ENCODE measurements around the gene NLE1. TPM values are rescaled to one million over a fixed set of nuclear protein-coding genes. Genes with fewer than 3 reads are reported as not detected.
"Not testable (repeated sequence)": the region's sequence is repeated elsewhere in the genome, so short reads cannot be mapped to it uniquely, and the experiment has no call there.

The NLE1 gene
- total RNA-seq, 1 donor from 2014 or later = 23.8 TPM

- H3K9me3 Mint-ChIP-seq = peaks cover 3% of the 10 kb centered on the region
- no peaks in the 10 kb centered on the region for H3K4me1 Mint-ChIP-seq
- no peak overlapping the region for H3K27ac Mint-ChIP-seq
- no peaks in the 10 kb centered on the region for H3K27me3 Mint-ChIP-seq (ENCODE audit: low read depth)
- TF ChIP-seq CTCF (IDR thresholded peaks at IDR 0.05; ENCODE audit: unreplicated experiment) = no peak
- peaks cover 26% of the 10 kb centered on the region for H3K36me3 Mint-ChIP-seq
- DNase-seq (ENCODE audit: low spot score in 2 of 2, unreplicated experiment in 2 of 2) = no peak
- H3K4me3 Mint-ChIP-seq = no peak overlapping the region
Measured at GRCh38 chr17:35101725-35102124, 40.4 kb downstream of the NLE1 start.

- Mint-ChIP-seq H3K36me3 (peaks cover 20% of the 10 kb centered on the region), H3K4me1 (no peaks in the 10 kb centered on the region), H3K27ac (no peak overlapping the region), H3K4me3 (no peak overlapping the region), H3K9me3 (peaks cover under 1% of the 10 kb centered on the region), H3K27me3 (ENCODE audit: low read depth) (no peaks in the 10 kb centered on the region)
- TF ChIP-seq CTCF (IDR thresholded peaks at IDR 0.05; ENCODE audit: unreplicated experiment) = no peak
- DNase-seq (ENCODE audit: low spot score in 2 of 2, unreplicated experiment in 2 of 2) = no peak
Measured at GRCh38 chr17:35101036-35101435, 41.1 kb downstream of the NLE1 start.

GRCh38 chr17:35099908-35100307 lies 42.2 kb downstream of the NLE1 start:
- H3K9me3 Mint-ChIP-seq = no peaks in the 10 kb centered on the region
- H3K4me1 Mint-ChIP-seq = no peaks in the 10 kb centered on the region
- peaks cover 9% of the 10 kb centered on the region for H3K36me3 Mint-ChIP-seq
- TF ChIP-seq CTCF (IDR thresholded peaks at IDR 0.05; ENCODE audit: unreplicated experiment) = no peak
- no peak overlapping the region for H3K4me3 Mint-ChIP-seq
- DNase-seq (ENCODE audit: low spot score in 2 of 2, unreplicated experiment in 2 of 2) = no peak
- no peaks in the 10 kb centered on the region for H3K27me3 Mint-ChIP-seq (ENCODE audit: low read depth)
- H3K27ac Mint-ChIP-seq = no peak overlapping the region

GRCh38 chr17:35097776-35098175 lies 44.3 kb downstream of the NLE1 start:
- DNase-seq (ENCODE audit: low spot score in 2 of 2, unreplicated experiment in 2 of 2) = no peak
- no peak for TF ChIP-seq CTCF (IDR thresholded peaks at IDR 0.05; ENCODE audit: unreplicated experiment)
- Mint-ChIP-seq H3K4me1 (no peaks in the 10 kb centered on the region), H3K36me3 (peaks cover 4% of the 10 kb centered on the region), H3K27me3 (ENCODE audit: low read depth) (no peaks in the 10 kb centered on the region), H3K9me3 (peaks cover 7% of the 10 kb centered on the region), H3K4me3 (no peak overlapping the region), H3K27ac (no peak overlapping the region)

GRCh38 chr17:35095741-35096140 lies 46.4 kb downstream of the NLE1 start:
- Mint-ChIP-seq H3K4me3 (no peak overlapping the region), H3K4me1 (no peaks in the 10 kb centered on the region), H3K9me3 (peaks cover 7% of the 10 kb centered on the region), H3K27ac (no peak overlapping the region), H3K27me3 (ENCODE audit: low read depth) (no peaks in the 10 kb centered on the region), H3K36me3 (no peaks in the 10 kb centered on the region)
- no peak for DNase-seq (ENCODE audit: low spot score in 2 of 2, unreplicated experiment in 2 of 2)
- no peak for TF ChIP-seq CTCF (IDR thresholded peaks at IDR 0.05; ENCODE audit: unreplicated experiment)

- TF ChIP-seq CTCF (IDR thresholded peaks at IDR 0.05; ENCODE audit: unreplicated experiment) = no peak
- Mint-ChIP-seq H3K27ac (no peak overlapping the region), H3K4me3 (no peak overlapping the region), H3K36me3 (no peaks in the 10 kb centered on the region), H3K27me3 (ENCODE audit: low read depth) (no peaks in the 10 kb centered on the region), H3K4me1 (no peaks in the 10 kb centered on the region), H3K9me3 (peaks cover 7% of the 10 kb centered on the region)
- DNase-seq (ENCODE audit: low spot score in 2 of 2, unreplicated experiment in 2 of 2) = no peak
Measured at GRCh38 chr17:35094902-35095301, 47.2 kb downstream of the NLE1 start.

GRCh38 chr17:35090707-35091106 lies 51.4 kb downstream of the NLE1 start:
- not testable (repeated sequence) for H3K27ac Mint-ChIP-seq; H3K36me3 Mint-ChIP-seq; DNase-seq (ENCODE audit: low spot score in 2 of 2, unreplicated experiment in 2 of 2); H3K9me3 Mint-ChIP-seq; H3K4me3 Mint-ChIP-seq; H3K27me3 Mint-ChIP-seq (ENCODE audit: low read depth)
- H3K4me1 Mint-ChIP-seq = peaks cover 23% of the 10 kb centered on the region
